Measurements from ENCODE around the gene USP1.

- no peak for TF ChIP-seq POLR2AphosphoS5 (IDR thresholded peaks at IDR 0.05)
- TF ChIP-seq POLR2A (IDR thresholded peaks at IDR 0.05): no peak
- TF ChIP-seq, protein P1, sequence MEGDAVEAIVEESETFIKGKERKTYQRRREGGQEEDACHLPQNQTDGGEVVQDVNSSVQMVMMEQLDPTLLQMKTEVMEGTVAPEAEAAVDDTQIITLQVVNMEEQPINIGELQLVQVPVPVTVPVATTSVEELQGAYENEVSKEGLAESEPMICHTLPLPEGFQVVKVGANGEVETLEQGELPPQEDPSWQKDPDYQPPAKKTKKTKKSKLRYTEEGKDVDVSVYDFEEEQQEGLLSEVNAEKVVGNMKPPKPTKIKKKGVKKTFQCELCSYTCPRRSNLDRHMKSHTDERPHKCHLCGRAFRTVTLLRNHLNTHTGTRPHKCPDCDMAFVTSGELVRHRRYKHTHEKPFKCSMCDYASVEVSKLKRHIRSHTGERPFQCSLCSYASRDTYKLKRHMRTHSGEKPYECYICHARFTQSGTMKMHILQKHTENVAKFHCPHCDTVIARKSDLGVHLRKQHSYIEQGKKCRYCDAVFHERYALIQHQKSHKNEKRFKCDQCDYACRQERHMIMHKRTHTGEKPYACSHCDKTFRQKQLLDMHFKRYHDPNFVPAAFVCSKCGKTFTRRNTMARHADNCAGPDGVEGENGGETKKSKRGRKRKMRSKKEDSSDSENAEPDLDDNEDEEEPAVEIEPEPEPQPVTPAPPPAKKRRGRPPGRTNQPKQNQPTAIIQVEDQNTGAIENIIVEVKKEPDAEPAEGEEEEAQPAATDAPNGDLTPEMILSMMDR (IDR thresholded peaks at IDR 0.05): no peak
Measured at GRCh38 chr1:62395291-62395690, 41.6 kb upstream of the USP1 start.

All from gastroesophageal sphincter (tissue), 3 donors.